Upper lobe of right lung (tissue), 1 donor: ENCODE results near the gene SP6. TPM values are rescaled to one million over a fixed set of nuclear protein-coding genes. Genes with fewer than 3 reads are reported as not detected.

ENCODE experiments used
- ATAC-seq: fragments of 200-7000 bp; cut with Tn5 transposase; one replicate; pipeline ENCODE4 v1.9.1; 2020; ENCODE audit warnings: mild to moderate bottlenecking, moderate library complexity
- DNase-seq: peaks from one replicate; pipeline ENCODE4 v3.0.0-alpha.2; 2020
- H3K27ac ChIP-seq: fragments of 200-600 bp; one replicate; pipeline ENCODE4 v1.8.0; 2022
- H3K27me3 ChIP-seq: fragments of 200-600 bp; one replicate; pipeline ENCODE4 v1.8.0; 2022; ENCODE audit warnings: mild to moderate bottlenecking
- H3K36me3 ChIP-seq: fragments of 200-600 bp; one replicate; pipeline ENCODE4 v1.8.0; 2022
- H3K4me1 ChIP-seq: fragments of 200-600 bp; one replicate; pipeline ENCODE4 v1.8.0; 2022
- H3K4me3 ChIP-seq: fragments of 200-600 bp; one replicate; pipeline ENCODE4 v1.8.0; 2022; ENCODE audit warnings: mild to moderate bottlenecking
- H3K9me3 ChIP-seq: fragments of 200-600 bp; one replicate; pipeline ENCODE4 v1.8.0; 2022
- CTCF ChIP-seq: fragments of 200-600 bp; IDR thresholded peaks from one replicate; pipeline ENCODE4 v1.8.0; 2022; ENCODE audit warnings: antibody characterized with exemption
- intact Hi-C: fragments of 100-400 bp; cut with DNase I; formaldehyde crosslinking; loops from one replicate; pipeline ENCODE4 v1.11.0; 2022
- total RNA-seq: library from RNA; stranded (reverse); fragmentation: NEBNext Ultra II Directional; extraction: Animal tissue kit (Norgen Biotek cat#: 25700); gene quantifications from one replicate; pipeline ENCODE4 v1.2.1, GENCODE V29; 2021
- donor health status: DM: no; HTN: yes; CAD: no; lungs with severe emphysema.

SP6 gene
- total RNA-seq, 1 donor from 2014 or later: 8.5 TPM

- Histone ChIP-seq H3K36me3 (peaks cover 59% of the 10 kb centered on the region), H3K4me1 (peaks cover 12% of the 10 kb centered on the region), H3K27ac (no peak overlapping the region), H3K4me3 (no peak overlapping the region), H3K9me3 (no peaks in the 10 kb centered on the region), H3K27me3 (no peaks in the 10 kb centered on the region)
- DNase-seq (peak; percentile 41), ATAC-seq (no peak)
- no peak for TF ChIP-seq CTCF
- intact Hi-C loops: no loop called here
Measured at GRCh38 chr17:47816947-47817346, 34.0 kb downstream of the SP6 start.

- H3K27me3 ChIP-seq: no peaks in the 10 kb centered on the region
- H3K4me3 ChIP-seq: no peak overlapping the region
- H3K27ac ChIP-seq: no peak overlapping the region
- peaks cover 9% of the 10 kb centered on the region for H3K4me1 ChIP-seq
- DNase-seq (peak; percentile 57), ATAC-seq (no peak)
- no peak for TF ChIP-seq CTCF
- intact Hi-C loops: no loop called here
- no peaks in the 10 kb centered on the region for H3K9me3 ChIP-seq
- peaks cover 59% of the 10 kb centered on the region for H3K36me3 ChIP-seq
Measured at GRCh38 chr17:47816111-47816735, 34.7 kb downstream of the SP6 start.

- intact Hi-C loops: no loop called here
- DNase-seq (peak; percentile 54), ATAC-seq (no peak)
- no peaks in the 10 kb centered on the region for H3K9me3 ChIP-seq
- no peak overlapping the region for H3K27ac ChIP-seq
- no peaks in the 10 kb centered on the region for H3K27me3 ChIP-seq
- peaks cover 59% of the 10 kb centered on the region for H3K36me3 ChIP-seq
- no peak overlapping the region for H3K4me3 ChIP-seq
- H3K4me1 ChIP-seq: peaks cover under 1% of the 10 kb centered on the region
- no peak for TF ChIP-seq CTCF
Measured at GRCh38 chr17:47815106-47815918, 35.7 kb downstream of the SP6 start.

GRCh38 chr17:47813512-47814031, 37.4 kb downstream of the SP6 start:
- intact Hi-C loops: no loop called here
- DNase-seq (peak; percentile 60), ATAC-seq (no peak)
- Histone ChIP-seq H3K27me3 (no peaks in the 10 kb centered on the region), H3K4me3 (no peak overlapping the region), H3K4me1 (no peaks in the 10 kb centered on the region), H3K27ac (no peak overlapping the region), H3K9me3 (no peaks in the 10 kb centered on the region), H3K36me3 (peaks cover 72% of the 10 kb centered on the region)
- no peak for TF ChIP-seq CTCF

GRCh38 chr17:47813077-47813476, 37.9 kb downstream of the SP6 start:
- intact Hi-C loops: no loop called here
- H3K36me3 ChIP-seq: peaks cover 72% of the 10 kb centered on the region
- H3K9me3 ChIP-seq: no peaks in the 10 kb centered on the region
- TF ChIP-seq CTCF: no peak
- peak; percentile 57 for DNase-seq
- H3K27ac ChIP-seq: no peak overlapping the region
- no peak for ATAC-seq
- H3K4me3 ChIP-seq: no peak overlapping the region
- H3K4me1 ChIP-seq: no peaks in the 10 kb centered on the region
- no peaks in the 10 kb centered on the region for H3K27me3 ChIP-seq
